Raji (cell line): ENCODE measurements around the gene PTX4.

Experiments
- POLR2A ChIP-seq: IDR thresholded peaks from 2 replicates; pipeline ENCODE4 v1.6.1; 2011; ENCODE audit warnings: low read depth, low read length, control low read depth; ENCODE audit not compliant: insufficient read depth

PTX4 gene

GRCh38 chr16:1496464-1496863 is 7.7 kb upstream of the PTX4 start:
- no peak for TF ChIP-seq POLR2A

DNA sequence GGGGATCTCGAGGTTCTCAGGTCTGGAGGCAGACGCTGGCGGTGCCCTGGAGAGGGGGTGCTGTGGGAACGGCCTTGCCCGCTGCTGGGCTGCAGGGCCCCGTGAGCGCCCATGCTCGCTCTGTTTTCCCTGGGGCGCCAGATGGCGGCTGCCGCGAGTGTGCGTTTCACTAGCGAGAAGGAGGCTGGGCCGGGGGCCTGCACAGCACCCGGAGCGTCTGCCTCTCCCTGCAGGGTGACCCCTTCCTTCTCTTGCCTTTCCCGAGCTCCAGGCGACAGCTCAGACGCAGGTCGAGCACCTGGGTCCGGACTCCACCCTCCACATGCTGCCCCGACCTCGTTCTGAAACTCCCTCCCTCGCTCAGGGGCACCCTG is 7.1 kb upstream of the PTX4 start:
- no peak for TF ChIP-seq POLR2A

- no peak for TF ChIP-seq POLR2A
These were observed 6.6 kb upstream of the PTX4 start for GRCh38 chr16:1495211-1495888.

DNA sequence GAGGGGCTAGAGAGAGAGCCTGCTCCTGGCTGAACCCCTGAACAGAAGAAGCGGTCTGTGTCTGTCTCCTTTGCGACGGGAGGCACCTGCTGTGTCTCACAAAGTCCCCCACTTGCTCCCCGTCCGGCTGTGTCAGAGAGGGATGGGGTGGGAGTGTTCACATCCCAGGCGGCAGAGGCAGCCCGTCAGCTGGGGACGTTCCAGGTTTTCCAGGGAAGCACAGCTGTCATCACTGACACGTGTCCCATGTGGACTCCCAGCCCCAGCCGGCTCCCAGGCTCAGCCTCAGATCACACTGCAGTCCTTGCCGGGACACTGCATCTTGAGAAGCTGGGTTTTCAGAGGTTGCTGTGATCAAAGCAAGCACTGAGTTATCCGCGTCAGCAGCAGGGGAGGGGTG is 6.0 kb upstream of the PTX4 start:
- TF ChIP-seq POLR2A, result no peak

GRCh38 chr16:1494129-1494640 is 5.4 kb upstream of the PTX4 start:
- no peak for TF ChIP-seq POLR2A

DNA sequence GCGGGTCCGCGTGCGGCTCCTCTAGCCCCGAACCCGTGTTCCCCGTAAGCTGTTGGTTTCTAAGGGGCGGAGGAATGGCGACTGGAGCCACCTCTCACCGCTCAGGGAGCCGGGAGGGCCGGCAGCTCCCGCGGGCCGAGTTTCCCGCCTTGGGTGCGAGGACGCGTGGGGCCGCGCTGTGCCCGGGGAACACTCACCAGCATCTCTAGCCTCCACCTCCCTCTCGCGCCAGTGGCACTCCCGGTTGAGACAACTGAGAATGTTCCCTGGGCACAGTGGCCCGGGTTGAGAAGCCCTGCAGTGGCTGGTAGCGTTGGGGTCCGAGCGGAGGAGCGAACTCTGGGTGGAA is 5.0 kb upstream of the PTX4 start:
- no peak for TF ChIP-seq POLR2A

GRCh38 chr16:1492923-1493745 is 4.4 kb upstream of the PTX4 start, which contains the start of gene TELO2:
Gene TELO2 (plus strand): TSS chr16:1493360. CDS start chr16:1494282, 922 bp downstream.
- peak; percentile 82 for TF ChIP-seq POLR2A

GRCh38 chr16:1492082-1492922 is 3.6 kb upstream of the PTX4 start:
- no peak for TF ChIP-seq POLR2A

GRCh38 chr16:1491327-1491726 is 2.6 kb upstream of the PTX4 start:
- TF ChIP-seq POLR2A, result no peak

DNA sequence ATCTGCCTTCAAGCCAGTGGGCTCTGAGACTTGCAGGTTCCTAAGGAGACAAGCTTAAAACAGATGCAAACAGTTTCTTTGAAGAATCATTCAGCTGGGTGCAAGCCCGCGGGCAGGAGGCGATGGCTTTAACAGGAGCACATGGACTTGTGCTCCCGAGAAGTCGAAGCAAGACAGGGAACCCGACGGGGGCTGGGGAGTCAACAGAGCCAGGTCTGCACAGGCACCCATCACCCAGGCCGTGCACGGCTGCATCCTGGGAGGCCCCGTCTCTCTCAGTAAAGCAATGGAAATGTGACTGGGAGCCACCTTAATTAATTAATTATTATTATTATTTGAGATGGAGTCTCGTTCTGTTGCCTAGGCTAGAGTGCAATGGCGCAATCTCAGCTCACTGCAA is 333 bp upstream of the PTX4 start:
- no peak for TF ChIP-seq POLR2A

- TF ChIP-seq POLR2A, result no peak
These were observed 616 bp downstream of the PTX4 start for GRCh38 chr16:1488054-1488601.

DNA sequence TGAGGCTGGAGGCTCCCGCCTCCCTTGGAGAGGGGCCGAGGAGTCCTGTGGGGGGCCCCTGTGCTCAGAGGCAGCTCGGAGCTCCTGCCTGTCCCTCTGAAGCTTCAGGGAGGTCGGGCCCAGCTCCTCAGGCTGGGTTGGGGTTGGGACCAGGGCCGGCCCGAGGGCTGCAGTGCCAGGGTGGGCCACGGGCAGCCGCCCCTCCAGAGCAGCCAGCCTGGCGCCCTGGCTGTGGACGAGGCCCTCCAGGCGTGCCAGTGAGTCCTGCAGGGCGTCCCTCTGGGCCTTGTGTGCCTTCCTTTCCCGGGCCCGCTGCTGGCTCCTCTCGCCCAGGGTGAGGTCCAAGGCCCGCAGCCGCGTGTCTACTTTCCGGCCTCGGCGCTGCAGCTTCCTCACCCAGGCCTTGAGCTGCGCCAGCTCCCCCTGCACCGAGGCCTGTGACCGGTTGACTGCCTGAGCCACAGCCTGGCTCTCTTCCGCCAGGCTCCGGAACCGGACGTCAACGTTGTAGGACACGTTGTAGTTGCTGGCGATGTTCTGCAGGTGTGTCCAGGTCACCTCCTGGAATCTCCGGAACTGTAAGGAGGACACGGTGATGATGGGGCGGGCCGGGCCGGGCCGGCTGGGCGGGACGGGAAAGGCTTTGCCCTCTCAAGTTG is 1.2 kb downstream of the PTX4 start:
- TF ChIP-seq POLR2A, result no peak

DNA sequence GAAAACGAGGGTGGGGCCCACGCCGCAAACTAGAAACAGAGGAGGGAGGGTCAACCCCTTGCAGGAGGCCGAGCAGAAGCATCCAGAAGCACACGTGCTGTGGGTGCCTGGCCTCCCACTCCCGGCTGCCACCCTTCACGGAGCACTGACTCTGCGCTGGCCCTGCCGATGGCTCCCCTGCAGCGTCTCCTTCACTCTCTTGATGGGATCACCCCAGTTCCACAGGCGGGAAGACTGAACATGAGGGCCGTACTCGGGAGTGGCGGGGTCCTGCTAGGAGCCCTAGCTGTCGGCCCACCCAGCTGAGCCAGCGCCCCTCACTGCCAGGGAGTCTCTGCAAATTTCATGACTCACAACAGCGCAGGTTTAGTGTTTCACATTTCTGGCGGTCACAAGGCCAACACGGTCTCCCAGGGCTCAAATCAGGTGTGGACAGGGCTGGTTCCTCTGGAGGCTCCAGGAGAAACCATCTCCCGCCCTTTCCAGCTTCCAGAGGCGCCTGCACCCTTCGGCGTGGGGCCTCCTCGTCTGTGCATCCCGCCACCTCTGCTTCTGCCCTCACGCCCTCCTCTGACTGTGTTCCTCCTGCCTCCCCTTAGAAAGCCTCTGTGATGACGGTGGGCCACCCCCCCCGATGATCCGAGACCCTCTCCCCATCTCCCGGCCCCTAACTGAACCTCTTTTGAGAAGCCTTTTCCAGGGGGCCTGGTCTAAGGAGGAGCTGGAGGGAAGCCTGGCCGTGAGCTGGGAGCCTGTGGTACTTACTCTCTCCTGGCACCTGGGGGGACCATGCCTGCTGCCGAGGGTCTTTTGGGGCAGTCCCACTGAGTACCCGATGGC is 2.0 kb downstream of the PTX4 start:
- TF ChIP-seq POLR2A, result no peak
